HUDEP-2 (cell line): Measurements from ENCODE around the gene AGRN.
"Not testable (repeated sequence)": the region's sequence is repeated elsewhere in the genome, so short reads cannot be mapped to it uniquely, and the experiment has no call there.

Experiments
- DNase-seq, 76 experiments: peaks; one replicate each; lab custom pipeline; 2025; ENCODE audit not compliant: unreplicated experiment in 76 of 76; lab: John Stamatoyannopoulos, UW

AGRN gene

GRCh38 chr1:1073743-1074587 lies 54.0 kb downstream of the AGRN start, which contains the start of gene RNF223:
RNF223 (minus strand) TSS chr1:1074306; CDS start chr1:1072566, 1,740 bp downstream.
- no peak for DNase-seq

GRCh38 chr1:1074631-1075147 lies 54.8 kb downstream of the AGRN start:
- no peak for DNase-seq

- no peak for DNase-seq
These were observed 55.4 kb downstream of the AGRN start for GRCh38 chr1:1075148-1075935.

GRCh38 chr1:1077396-1077795 lies 57.5 kb downstream of the AGRN start:
- not testable (repeated sequence) for DNase-seq

- DNase-seq, result peak in 35 of 76 experiments; percentile 12 to 64 (median 35)
These were observed 59.6 kb downstream of the AGRN start for GRCh38 chr1:1079408-1080121.

GRCh38 chr1:1080122-1080757 lies 60.3 kb downstream of the AGRN start:
- peak in 41 of 76 experiments; percentile 8 to 60 (median 32) for DNase-seq

GRCh38 chr1:1080951-1081310 lies 61.0 kb downstream of the AGRN start:
- no peak for DNase-seq

GRCh38 chr1:1081311-1082238 lies 61.7 kb downstream of the AGRN start:
- DNase-seq, result no peak

GRCh38 chr1:1082239-1082775 lies 62.4 kb downstream of the AGRN start:
- DNase-seq, result no peak

- no peak for DNase-seq
These were observed 63.0 kb downstream of the AGRN start for GRCh38 chr1:1082776-1083415.

- no peak for DNase-seq
These were observed 63.8 kb downstream of the AGRN start for GRCh38 chr1:1083416-1084371.

GRCh38 chr1:1084372-1085170 lies 64.7 kb downstream of the AGRN start:
- no peak for DNase-seq

- DNase-seq, result no peak
These were observed 65.4 kb downstream of the AGRN start for GRCh38 chr1:1085171-1085841.

- DNase-seq, result no peak
These were observed 66.3 kb downstream of the AGRN start for GRCh38 chr1:1085911-1086841.

- no peak for DNase-seq
These were observed 67.0 kb downstream of the AGRN start for GRCh38 chr1:1086911-1087341.
